Activated CD8-positive, alpha-beta T cell treated with anti-CD3 and anti-CD28 coated beads for 36 hours (primary cell): ENCODE results near the gene ADGRG1. TPM values are rescaled to one million over a fixed set of nuclear protein-coding genes. Genes with fewer than 3 reads are reported as not detected.

ENCODE experiments used
- ATAC-seq: fragments of 200-7000 bp; cut with Tn5 transposase; one replicate; pipeline ENCODE4 v1.10.0; 2021; ENCODE audit warnings: mild to moderate bottlenecking, moderate library complexity
- CTCF ChIA-PET: fragments of 350-600 bp; sonication (Branson Sonifier 250); formaldehyde crosslinking; loops from one replicate; lab custom pipeline; 2021; ENCODE audit warnings: antibody characterized with exemption; lab: Charles Lee
- POLR2A ChIA-PET: fragments of 350-600 bp; sonication (Branson Sonifier 250); formaldehyde crosslinking; loops from one replicate; lab custom pipeline; 2021; ENCODE audit warnings: antibody characterized with exemption; lab: Charles Lee
- DNase-seq: peaks from one replicate; pipeline ENCODE4 v3.0.0-alpha.2; 2020
- H3K27ac Mint-ChIP-seq: one replicate; pipeline ENCODE4 v1.8.0; 2021; ENCODE audit warnings: mild to moderate bottlenecking, mixed read lengths
- H3K27me3 Mint-ChIP-seq: one replicate; pipeline ENCODE4 v1.8.0; 2021; ENCODE audit warnings: mixed read lengths
- H3K36me3 Mint-ChIP-seq: one replicate; pipeline ENCODE4 v1.8.0; 2021; ENCODE audit warnings: low read depth, mixed read lengths
- H3K4me1 Mint-ChIP-seq: one replicate; pipeline ENCODE4 v1.8.0; 2021; ENCODE audit warnings: low read depth, mixed read lengths
- H3K4me3 Mint-ChIP-seq: one replicate; pipeline ENCODE4 v1.8.0; 2021; ENCODE audit warnings: mild to moderate bottlenecking, moderate library complexity, mixed read lengths
- H3K9me3 Mint-ChIP-seq: one replicate; pipeline ENCODE4 v1.8.0; 2021; ENCODE audit warnings: mixed read lengths
- intact Hi-C: fragments of 100-400 bp; cut with micrococcal nuclease; formaldehyde crosslinking; loops from one replicate; pipeline ENCODE4 v1.10.0; 2022
- total RNA-seq, 2 experiments: library from RNA; stranded (reverse); gene quantifications; one replicate each; pipeline ENCODE4 v1.2.3, GENCODE V29; 2021
- TF ChIP-seq, protein P1 (sequence below): fragments of 200-600 bp; IDR thresholded peaks from one replicate; pipeline ENCODE4 v1.8.0; 2022; ENCODE audit warnings: antibody characterized with exemption, mild to moderate bottlenecking

The ADGRG1 gene
- total RNA-seq, 2 experiments from 2014 or later, result 4.9 to 8.5 TPM

DNA sequence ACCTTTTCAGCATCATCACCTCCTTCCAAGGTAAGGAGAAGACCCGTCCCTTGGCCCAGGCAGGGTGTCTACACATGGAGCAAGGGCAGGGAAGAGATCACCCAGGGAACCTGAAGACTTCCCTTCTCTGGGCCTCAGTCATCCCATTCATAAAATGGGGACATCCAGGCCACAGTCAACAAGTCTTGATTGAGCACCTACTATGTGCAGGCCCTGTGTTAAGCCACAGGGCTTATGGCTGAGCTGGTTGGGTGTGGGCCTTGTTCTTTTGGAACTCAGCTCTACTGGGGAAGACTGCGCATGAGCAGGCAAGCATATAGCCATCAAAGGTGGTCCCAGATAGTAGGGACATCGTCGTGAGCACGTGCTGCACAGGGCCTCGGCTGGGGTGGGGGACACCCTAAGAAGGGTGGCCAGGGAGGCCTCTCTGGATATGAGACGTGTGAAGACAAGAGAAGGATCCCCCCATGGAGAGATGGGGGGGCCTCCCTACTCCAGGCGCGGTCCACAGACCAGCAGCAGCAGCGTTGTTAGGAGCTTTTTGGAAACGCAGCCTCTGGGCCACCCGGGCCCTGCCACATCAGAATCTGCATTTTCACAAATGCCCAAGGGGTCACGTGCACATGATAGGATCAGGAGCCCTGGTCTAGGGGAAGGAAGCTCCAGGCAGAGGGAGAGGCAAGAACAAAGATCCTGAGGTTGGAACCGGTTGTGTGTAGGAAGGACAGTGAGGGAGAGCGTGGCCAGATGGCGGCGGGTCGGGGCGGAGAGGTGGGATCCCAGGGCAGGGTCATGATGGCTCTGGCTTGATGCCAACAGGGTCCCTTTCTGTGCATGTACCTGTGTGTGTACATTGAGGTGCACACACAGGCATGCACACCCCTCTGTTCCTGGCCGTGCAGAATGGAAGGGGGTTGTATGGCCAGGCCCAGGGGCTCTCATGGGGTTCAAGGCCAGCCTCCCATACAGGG is 33.8 kb downstream of the ADGRG1 start:
- H3K36me3 Mint-ChIP-seq, result no peaks in the 10 kb centered on the region
- H3K27ac Mint-ChIP-seq, result no peak overlapping the region
- H3K4me1 Mint-ChIP-seq, result no peaks in the 10 kb centered on the region
- ATAC-seq (no peak), DNase-seq (no peak)
- H3K4me3 Mint-ChIP-seq, result no peak overlapping the region
- CTCF ChIA-PET, result interaction anchor here (1.1 to 1.3 kb wide), 2 partner anchors 13 to 86 kb away, joined by 3 to 4 read pairs; no protein-coding TSS in a partner anchor
- H3K27me3 Mint-ChIP-seq, result no peaks in the 10 kb centered on the region
- no peaks in the 10 kb centered on the region for H3K9me3 Mint-ChIP-seq
- POLR2A ChIA-PET, result no interaction called here
- TF ChIP-seq, protein P1, sequence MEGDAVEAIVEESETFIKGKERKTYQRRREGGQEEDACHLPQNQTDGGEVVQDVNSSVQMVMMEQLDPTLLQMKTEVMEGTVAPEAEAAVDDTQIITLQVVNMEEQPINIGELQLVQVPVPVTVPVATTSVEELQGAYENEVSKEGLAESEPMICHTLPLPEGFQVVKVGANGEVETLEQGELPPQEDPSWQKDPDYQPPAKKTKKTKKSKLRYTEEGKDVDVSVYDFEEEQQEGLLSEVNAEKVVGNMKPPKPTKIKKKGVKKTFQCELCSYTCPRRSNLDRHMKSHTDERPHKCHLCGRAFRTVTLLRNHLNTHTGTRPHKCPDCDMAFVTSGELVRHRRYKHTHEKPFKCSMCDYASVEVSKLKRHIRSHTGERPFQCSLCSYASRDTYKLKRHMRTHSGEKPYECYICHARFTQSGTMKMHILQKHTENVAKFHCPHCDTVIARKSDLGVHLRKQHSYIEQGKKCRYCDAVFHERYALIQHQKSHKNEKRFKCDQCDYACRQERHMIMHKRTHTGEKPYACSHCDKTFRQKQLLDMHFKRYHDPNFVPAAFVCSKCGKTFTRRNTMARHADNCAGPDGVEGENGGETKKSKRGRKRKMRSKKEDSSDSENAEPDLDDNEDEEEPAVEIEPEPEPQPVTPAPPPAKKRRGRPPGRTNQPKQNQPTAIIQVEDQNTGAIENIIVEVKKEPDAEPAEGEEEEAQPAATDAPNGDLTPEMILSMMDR, result no peak
- intact Hi-C loops, result no loop called here

DNA sequence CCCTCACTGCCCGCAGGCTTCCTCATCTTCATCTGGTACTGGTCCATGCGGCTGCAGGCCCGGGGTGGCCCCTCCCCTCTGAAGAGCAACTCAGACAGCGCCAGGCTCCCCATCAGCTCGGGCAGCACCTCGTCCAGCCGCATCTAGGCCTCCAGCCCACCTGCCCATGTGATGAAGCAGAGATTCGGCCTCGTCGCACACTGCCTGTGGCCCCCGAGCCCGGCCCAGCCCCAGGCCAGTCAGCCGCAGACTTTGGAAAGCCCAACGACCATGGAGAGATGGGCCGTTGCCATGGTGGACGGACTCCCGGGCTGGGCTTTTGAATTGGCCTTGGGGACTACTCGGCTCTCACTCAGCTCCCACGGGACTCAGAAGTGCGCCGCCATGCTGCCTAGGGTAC is 35.0 kb downstream of the ADGRG1 start:
- intact Hi-C loops, result no loop called here
- H3K9me3 Mint-ChIP-seq, result no peaks in the 10 kb centered on the region
- TF ChIP-seq, protein P1, result no peak
- ATAC-seq (no peak), DNase-seq (no peak)
- H3K4me1 Mint-ChIP-seq, result no peaks in the 10 kb centered on the region
- POLR2A ChIA-PET, result no interaction called here
- CTCF ChIA-PET, result interaction anchor here (1.1 kb wide), 1 partner anchor 14 kb away, joined by 3 read pairs; no protein-coding TSS in a partner anchor
- no peaks in the 10 kb centered on the region for H3K36me3 Mint-ChIP-seq
- no peak overlapping the region for H3K27ac Mint-ChIP-seq
- H3K4me3 Mint-ChIP-seq, result no peak overlapping the region
- H3K27me3 Mint-ChIP-seq, result no peaks in the 10 kb centered on the region

GRCh38 chr16:57663917-57664661 is 35.7 kb downstream of the ADGRG1 start:
- ChIA-PET POLR2A (interaction anchor here (0.6 to 0.7 kb wide), 2 partner anchors 73 to 86 kb away, joined by 3 read pairs; no protein-coding TSS in a partner anchor), CTCF (interaction anchor here (1.1 to 2.2 kb wide), 4 partner anchors 14 to 93 kb away, joined by 3 to 14 read pairs (median 4); no protein-coding TSS in a partner anchor)
- DNase-seq (no peak), ATAC-seq (no peak)
- H3K9me3 Mint-ChIP-seq, result no peaks in the 10 kb centered on the region
- TF ChIP-seq, protein P1, result no peak
- H3K27me3 Mint-ChIP-seq, result no peaks in the 10 kb centered on the region
- no peaks in the 10 kb centered on the region for H3K36me3 Mint-ChIP-seq
- no peak overlapping the region for H3K27ac Mint-ChIP-seq
- intact Hi-C loops, result no loop called here
- H3K4me3 Mint-ChIP-seq, result no peak overlapping the region
- no peaks in the 10 kb centered on the region for H3K4me1 Mint-ChIP-seq

GRCh38 chr16:57664662-57665025 is 36.2 kb downstream of the ADGRG1 start:
- intact Hi-C loops, result no loop called here
- no peaks in the 10 kb centered on the region for H3K27me3 Mint-ChIP-seq
- H3K4me1 Mint-ChIP-seq, result no peaks in the 10 kb centered on the region
- H3K36me3 Mint-ChIP-seq, result no peaks in the 10 kb centered on the region
- no peak overlapping the region for H3K4me3 Mint-ChIP-seq
- no peak for ATAC-seq
- H3K9me3 Mint-ChIP-seq, result no peaks in the 10 kb centered on the region
- H3K27ac Mint-ChIP-seq, result no peak overlapping the region
- DNase-seq, result no peak
- POLR2A ChIA-PET, result interaction anchor here (0.6 to 0.7 kb wide), 2 partner anchors 74 to 86 kb away, joined by 3 read pairs; no protein-coding TSS in a partner anchor
- CTCF ChIA-PET, result interaction anchor here (1.1 to 2.2 kb wide), 4 partner anchors 15 to 93 kb away, joined by 3 to 14 read pairs (median 4); no protein-coding TSS in a partner anchor
- TF ChIP-seq, protein P1, result no peak
